ENCODE data around the gene BORCS8.

BORCS8 gene

GRCh38 chr19:19160461-19161035, 31.4 kb downstream of the BORCS8 start:
- TF ChIP-seq CTCF (IDR thresholded peaks at IDR 0.05; ENCODE audit: low read depth, low read length): no peak
- H3K27me3 ChIP-seq: no peaks in the 10 kb centered on the region
- no peaks in the 10 kb centered on the region for H3K9me3 ChIP-seq
- no peak overlapping the region for H3K4me3 ChIP-seq (ENCODE audit: low read depth, low read length)
- no peak for DNase-seq
- H3K4me1 ChIP-seq: no peaks in the 10 kb centered on the region
- H3K36me3 ChIP-seq: no peaks in the 10 kb centered on the region

- no peak for TF ChIP-seq CTCF (IDR thresholded peaks at IDR 0.05; ENCODE audit: low read depth, low read length)
- no peaks in the 10 kb centered on the region for H3K4me1 ChIP-seq
- H3K9me3 ChIP-seq: no peaks in the 10 kb centered on the region
- no peaks in the 10 kb centered on the region for H3K36me3 ChIP-seq
- no peaks in the 10 kb centered on the region for H3K27me3 ChIP-seq
- no peak for DNase-seq
- H3K4me3 ChIP-seq (ENCODE audit: low read depth, low read length): no peak overlapping the region
Observed at GRCh38 chr19:19159534-19159933, 32.4 kb downstream of the BORCS8 start.

- Histone ChIP-seq H3K36me3 (no peaks in the 10 kb centered on the region), H3K9me3 (no peaks in the 10 kb centered on the region), H3K4me3 (ENCODE audit: low read depth, low read length) (no peak overlapping the region), H3K27me3 (no peaks in the 10 kb centered on the region), H3K4me1 (no peaks in the 10 kb centered on the region)
- DNase-seq: no peak
- TF ChIP-seq CTCF (IDR thresholded peaks at IDR 0.05; ENCODE audit: low read depth, low read length): no peak
Observed at GRCh38 chr19:19157808-19158207, 34.1 kb downstream of the BORCS8 start.

- Histone ChIP-seq H3K4me3 (ENCODE audit: low read depth, low read length) (no peak overlapping the region), H3K27me3 (no peaks in the 10 kb centered on the region), H3K36me3 (no peaks in the 10 kb centered on the region), H3K9me3 (no peaks in the 10 kb centered on the region), H3K4me1 (no peaks in the 10 kb centered on the region)
- TF ChIP-seq CTCF (IDR thresholded peaks at IDR 0.05; ENCODE audit: low read depth, low read length): no peak
- no peak for DNase-seq
Observed at GRCh38 chr19:19155495-19156219, 36.3 kb downstream of the BORCS8 start.

GRCh38 chr19:19154768-19155494, 37.0 kb downstream of the BORCS8 start:
- no peak for TF ChIP-seq CTCF (IDR thresholded peaks at IDR 0.05; ENCODE audit: low read depth, low read length)
- no peak for DNase-seq
- H3K4me1 ChIP-seq: no peaks in the 10 kb centered on the region

More at GRCh38 chr19:19154768-19155494, 37.0 kb downstream of the BORCS8 start:
- H3K4me3 ChIP-seq (ENCODE audit: low read depth, low read length): no peak overlapping the region
- H3K27me3 ChIP-seq: no peaks in the 10 kb centered on the region
- H3K36me3 ChIP-seq: no peaks in the 10 kb centered on the region
- H3K9me3 ChIP-seq: no peaks in the 10 kb centered on the region

All from BE2C (cell line).